ENCODE results near the gene GOLGA6L7.

GOLGA6L7 gene

DNA sequence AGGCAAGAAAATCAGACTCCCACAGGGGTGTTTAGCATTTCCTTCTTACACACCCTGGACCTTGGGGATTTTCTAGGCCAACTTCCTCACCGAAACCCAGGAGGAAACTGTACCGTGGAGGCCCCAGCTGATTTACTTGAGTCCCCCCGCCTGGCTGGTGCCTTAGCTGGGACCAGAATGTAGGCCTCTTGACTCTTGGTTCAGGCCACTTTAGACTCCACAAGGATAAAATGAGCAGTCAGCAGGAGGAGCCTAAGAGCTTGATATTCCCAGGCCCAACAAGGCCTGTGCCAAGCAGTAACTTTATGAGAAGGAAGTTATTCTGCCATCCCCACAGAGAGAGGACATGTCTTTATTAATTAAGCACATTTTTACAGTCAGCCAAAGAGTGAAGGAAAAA, 32.7 kb upstream of the GOLGA6L7 start:
- Histone ChIP-seq H3K36me3 (ENCODE audit: insufficient read depth, insufficient read length, low read length) (no peaks in the 10 kb centered on the region), H3K4me3 (ENCODE audit: insufficient read length, low read depth) (no peak overlapping the region), H3K9me3 (ENCODE audit: insufficient read depth, low read length) (no peaks in the 10 kb centered on the region), H3K9ac (ENCODE audit: insufficient read length, low read depth) (no peak overlapping the region), H3K4me1 (ENCODE audit: insufficient read depth, insufficient read length) (peaks cover 16% of the 10 kb centered on the region), H3K27me3 (ENCODE audit: insufficient read depth, insufficient read length) (peaks cover 17% of the 10 kb centered on the region)
- DNase-seq (ENCODE audit: low read depth, low spot score), result no peak
- TF ChIP-seq SUZ12 (IDR thresholded peaks at IDR 0.05; ENCODE audit: extremely low read depth, insufficient read depth, insufficient read length), result no peak
- TF ChIP-seq YY1 (IDR thresholded peaks at IDR 0.05; ENCODE audit: insufficient read depth, insufficient read length), result no peak
- TF ChIP-seq ZNF274 (IDR thresholded peaks at IDR 0.05; ENCODE audit: low read depth, low read length), result no peak

DNA sequence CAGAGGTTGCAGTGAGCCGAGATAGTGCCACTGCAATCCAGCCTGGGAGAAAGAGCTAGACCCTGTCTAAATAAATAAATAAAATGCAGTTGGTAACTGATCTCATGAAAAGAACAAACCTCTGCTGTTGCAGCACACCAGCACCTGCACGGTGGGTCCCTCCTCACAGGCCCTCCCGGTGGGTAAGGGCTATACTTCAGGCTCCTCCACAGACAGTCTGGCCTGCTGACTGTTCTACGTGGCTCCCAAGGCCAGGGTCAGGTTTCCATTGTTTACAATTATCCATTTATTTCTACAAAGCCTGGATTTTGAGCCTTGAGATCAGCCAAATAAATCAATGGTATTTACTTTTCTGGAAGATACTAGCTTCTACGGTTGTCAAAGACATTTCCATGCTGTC, 32.2 kb upstream of the GOLGA6L7 start:
- peaks cover 18% of the 10 kb centered on the region for H3K4me1 ChIP-seq (ENCODE audit: insufficient read depth, insufficient read length)
- no peak overlapping the region for H3K4me3 ChIP-seq (ENCODE audit: insufficient read length, low read depth)
- H3K9ac ChIP-seq (ENCODE audit: insufficient read length, low read depth), result no peak overlapping the region
- DNase-seq (ENCODE audit: low read depth, low spot score), result no peak
- H3K27me3 ChIP-seq (ENCODE audit: insufficient read depth, insufficient read length), result peaks cover 16% of the 10 kb centered on the region
- no peaks in the 10 kb centered on the region for H3K36me3 ChIP-seq (ENCODE audit: insufficient read depth, insufficient read length, low read length)
- no peaks in the 10 kb centered on the region for H3K9me3 ChIP-seq (ENCODE audit: insufficient read depth, low read length)
- TF ChIP-seq SUZ12 (IDR thresholded peaks at IDR 0.05; ENCODE audit: extremely low read depth, insufficient read depth, insufficient read length) (no peak), YY1 (IDR thresholded peaks at IDR 0.05; ENCODE audit: insufficient read depth, insufficient read length) (no peak), ZNF274 (IDR thresholded peaks at IDR 0.05; ENCODE audit: low read depth, low read length) (no peak)

DNA sequence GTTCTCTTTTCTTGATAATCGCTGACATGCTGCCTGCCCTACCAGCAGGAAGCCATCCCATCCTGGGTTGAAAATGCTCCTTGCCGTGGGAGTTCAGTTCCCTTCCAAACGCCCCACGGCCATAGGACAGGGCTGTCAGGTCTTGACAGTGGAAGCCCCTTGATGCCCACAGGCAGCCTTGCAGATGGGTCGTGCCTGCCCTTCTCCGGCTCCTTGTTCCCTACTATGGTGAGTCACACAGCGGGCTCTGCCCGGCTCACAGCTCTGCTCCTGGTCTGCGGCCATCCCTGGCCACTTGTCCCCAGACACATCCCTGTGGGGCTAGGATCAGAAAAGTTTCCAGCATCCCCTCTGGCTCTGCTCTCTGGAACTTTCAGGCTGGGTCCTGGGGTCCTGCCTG, 31.1 kb upstream of the GOLGA6L7 start:
- Histone ChIP-seq H3K4me3 (ENCODE audit: insufficient read length, low read depth) (no peak overlapping the region), H3K27me3 (ENCODE audit: insufficient read depth, insufficient read length) (peaks cover 5% of the 10 kb centered on the region), H3K36me3 (ENCODE audit: insufficient read depth, insufficient read length, low read length) (no peaks in the 10 kb centered on the region), H3K4me1 (ENCODE audit: insufficient read depth, insufficient read length) (peaks cover 13% of the 10 kb centered on the region), H3K9me3 (ENCODE audit: insufficient read depth, low read length) (no peaks in the 10 kb centered on the region), H3K9ac (ENCODE audit: insufficient read length, low read depth) (no peak overlapping the region)
- TF ChIP-seq ZNF274 (IDR thresholded peaks at IDR 0.05; ENCODE audit: low read depth, low read length) (no peak), YY1 (IDR thresholded peaks at IDR 0.05; ENCODE audit: insufficient read depth, insufficient read length) (no peak), SUZ12 (IDR thresholded peaks at IDR 0.05; ENCODE audit: extremely low read depth, insufficient read depth, insufficient read length) (no peak)
- no peak for DNase-seq (ENCODE audit: low read depth, low spot score)

DNA sequence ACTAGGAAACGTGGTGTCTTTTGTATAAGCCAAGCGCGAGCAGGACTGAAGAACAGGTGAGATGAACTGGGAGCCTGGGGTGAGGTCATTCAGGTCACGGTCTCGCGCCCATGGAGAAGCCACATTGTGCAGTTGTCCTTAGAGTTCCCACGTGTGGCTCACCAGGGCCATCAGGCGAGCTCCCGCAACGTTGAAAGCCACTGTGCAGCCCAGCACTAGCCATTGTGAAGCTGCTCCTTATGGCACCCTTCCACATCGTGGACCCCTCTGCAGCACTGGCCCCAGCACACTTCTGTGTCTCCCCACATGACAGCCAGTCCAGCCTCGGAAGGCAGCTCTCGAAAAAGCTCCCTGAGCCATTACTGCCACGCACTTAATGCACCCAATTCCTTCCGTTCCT, 29.8 kb upstream of the GOLGA6L7 start:
- H3K27me3 ChIP-seq (ENCODE audit: insufficient read depth, insufficient read length), result no peaks in the 10 kb centered on the region
- DNase-seq (ENCODE audit: low read depth, low spot score), result no peak
- no peak overlapping the region for H3K9ac ChIP-seq (ENCODE audit: insufficient read length, low read depth)
- no peak overlapping the region for H3K4me3 ChIP-seq (ENCODE audit: insufficient read length, low read depth)
- no peaks in the 10 kb centered on the region for H3K36me3 ChIP-seq (ENCODE audit: insufficient read depth, insufficient read length, low read length)
- H3K9me3 ChIP-seq (ENCODE audit: insufficient read depth, low read length), result no peaks in the 10 kb centered on the region
- TF ChIP-seq YY1 (IDR thresholded peaks at IDR 0.05; ENCODE audit: insufficient read depth, insufficient read length) (no peak), SUZ12 (IDR thresholded peaks at IDR 0.05; ENCODE audit: extremely low read depth, insufficient read depth, insufficient read length) (no peak), ZNF274 (IDR thresholded peaks at IDR 0.05; ENCODE audit: low read depth, low read length) (no peak)
- peaks cover 11% of the 10 kb centered on the region for H3K4me1 ChIP-seq (ENCODE audit: insufficient read depth, insufficient read length)

DNA sequence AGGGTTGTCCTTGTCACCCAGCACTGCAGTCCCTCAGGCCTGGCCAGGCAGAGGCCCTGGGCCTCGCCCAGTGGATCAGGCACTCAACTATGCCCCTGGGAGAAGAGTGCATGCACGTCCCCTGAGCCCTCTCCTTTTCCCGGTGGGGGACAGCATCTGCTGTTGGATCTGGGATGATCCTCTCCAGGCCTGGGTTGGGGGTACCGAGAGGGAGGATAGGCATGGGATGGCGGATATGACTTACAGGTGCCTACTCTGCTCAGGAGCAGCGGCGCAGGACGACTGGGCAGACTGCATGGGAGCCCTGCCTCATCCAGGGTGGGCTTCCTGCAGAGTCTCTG, 28.4 kb upstream of the GOLGA6L7 start:
- TF ChIP-seq ZNF274 (IDR thresholded peaks at IDR 0.05; ENCODE audit: low read depth, low read length) (no peak), SUZ12 (IDR thresholded peaks at IDR 0.05; ENCODE audit: extremely low read depth, insufficient read depth, insufficient read length) (no peak), YY1 (IDR thresholded peaks at IDR 0.05; ENCODE audit: insufficient read depth, insufficient read length) (no peak)
- Histone ChIP-seq H3K36me3 (ENCODE audit: insufficient read depth, insufficient read length, low read length) (no peaks in the 10 kb centered on the region), H3K4me1 (ENCODE audit: insufficient read depth, insufficient read length) (peaks cover 11% of the 10 kb centered on the region), H3K4me3 (ENCODE audit: insufficient read length, low read depth) (no peak overlapping the region), H3K9me3 (ENCODE audit: insufficient read depth, low read length) (no peaks in the 10 kb centered on the region; the same call in 1 of the 2 replicates), H3K9ac (ENCODE audit: insufficient read length, low read depth) (no peak overlapping the region), H3K27me3 (ENCODE audit: insufficient read depth, insufficient read length) (no peaks in the 10 kb centered on the region)
- no peak for DNase-seq (ENCODE audit: low read depth, low spot score)

DNA sequence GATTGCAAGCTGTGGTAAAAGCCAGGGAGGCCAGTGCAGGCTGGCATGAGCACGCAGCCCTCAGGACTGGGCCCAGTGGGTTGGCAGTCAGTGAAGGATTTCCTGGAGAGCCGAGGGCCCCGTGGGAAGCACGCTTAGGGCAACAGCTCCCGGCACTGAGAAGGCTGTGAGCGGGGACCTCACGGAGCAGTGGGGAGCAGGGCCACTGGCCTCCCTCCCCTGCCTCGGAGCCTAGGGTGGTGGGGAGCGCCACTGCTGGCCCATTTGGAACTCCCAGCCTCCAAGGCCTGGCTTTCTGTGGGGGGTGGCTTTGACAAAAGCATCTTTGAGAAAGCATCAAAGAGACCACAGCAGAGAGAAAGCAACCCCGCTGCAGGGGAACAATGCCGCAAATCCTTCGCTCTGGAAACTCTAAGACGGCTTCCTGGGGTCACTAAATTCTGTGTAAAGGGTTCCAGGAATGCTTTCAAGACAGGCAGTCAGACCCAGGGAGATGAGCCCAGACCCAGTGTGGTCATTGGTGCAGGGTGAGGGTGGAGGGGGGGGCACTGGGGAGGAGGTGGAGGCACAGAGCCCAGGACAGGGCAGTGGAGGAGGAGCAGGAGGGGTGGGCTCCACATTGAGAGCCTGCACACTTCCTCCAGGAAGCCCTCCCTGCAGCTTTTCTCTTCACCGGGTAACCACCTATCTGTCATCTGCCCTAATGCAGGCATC, 27.8 kb upstream of the GOLGA6L7 start:
- TF ChIP-seq YY1 (IDR thresholded peaks at IDR 0.05; ENCODE audit: insufficient read depth, insufficient read length) (no peak), ZNF274 (IDR thresholded peaks at IDR 0.05; ENCODE audit: low read depth, low read length) (no peak)
- peak; percentile 76 for DNase-seq (ENCODE audit: low read depth, low spot score)
- Histone ChIP-seq H3K9me3 (ENCODE audit: insufficient read depth, low read length) (no peaks in the 10 kb centered on the region; the same call in 1 of the 2 replicates), H3K27me3 (ENCODE audit: insufficient read depth, insufficient read length) (no peaks in the 10 kb centered on the region), H3K4me1 (ENCODE audit: insufficient read depth, insufficient read length) (peaks cover 11% of the 10 kb centered on the region), H3K36me3 (ENCODE audit: insufficient read depth, insufficient read length, low read length) (no peaks in the 10 kb centered on the region), H3K9ac (ENCODE audit: insufficient read length, low read depth) (no peak overlapping the region), H3K4me3 (ENCODE audit: insufficient read length, low read depth) (peak overlapping the region; percentile 18)

DNA sequence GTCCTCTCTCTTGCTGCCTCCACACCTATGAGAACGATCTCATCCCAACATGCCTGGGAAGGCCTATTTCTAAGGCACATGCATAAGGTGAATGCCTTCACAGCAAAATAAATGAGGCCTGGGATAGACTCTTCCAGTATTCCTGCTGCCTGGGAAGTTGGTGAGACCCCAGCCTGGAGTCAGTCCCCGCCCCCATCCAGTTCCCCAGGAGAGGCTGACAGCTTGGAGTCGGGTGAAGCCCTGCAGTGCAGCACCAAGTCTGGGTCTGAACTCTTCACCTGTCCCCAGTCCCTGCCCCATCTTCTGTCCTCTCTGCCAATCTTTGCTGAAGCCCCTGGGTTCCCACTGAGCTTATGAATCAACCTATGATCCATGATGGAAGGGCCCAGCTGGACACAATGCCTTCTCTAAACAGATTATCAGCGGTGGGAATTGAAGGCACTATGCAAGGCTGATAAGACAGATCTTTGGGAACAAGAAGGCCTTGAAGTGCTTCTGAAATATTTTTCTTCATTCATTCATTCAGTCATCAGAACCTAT, 27.1 kb upstream of the GOLGA6L7 start:
- DNase-seq (ENCODE audit: low read depth, low spot score), result no peak
- Histone ChIP-seq H3K36me3 (ENCODE audit: insufficient read depth, insufficient read length, low read length) (no peaks in the 10 kb centered on the region), H3K9ac (ENCODE audit: insufficient read length, low read depth) (no peak overlapping the region), H3K4me1 (ENCODE audit: insufficient read depth, insufficient read length) (peaks cover 11% of the 10 kb centered on the region), H3K4me3 (ENCODE audit: insufficient read length, low read depth) (no peak overlapping the region), H3K27me3 (ENCODE audit: insufficient read depth, insufficient read length) (no peaks in the 10 kb centered on the region), H3K9me3 (ENCODE audit: insufficient read depth, low read length) (no peaks in the 10 kb centered on the region; the same call in 1 of the 2 replicates)
- TF ChIP-seq YY1 (IDR thresholded peaks at IDR 0.05; ENCODE audit: insufficient read depth, insufficient read length) (no peak), ZNF274 (IDR thresholded peaks at IDR 0.05; ENCODE audit: low read depth, low read length) (no peak), SUZ12 (IDR thresholded peaks at IDR 0.05; ENCODE audit: extremely low read depth, insufficient read depth, insufficient read length) (no peak)
